Measurements from ENCODE around the gene BCR.

BCR gene

DNA sequence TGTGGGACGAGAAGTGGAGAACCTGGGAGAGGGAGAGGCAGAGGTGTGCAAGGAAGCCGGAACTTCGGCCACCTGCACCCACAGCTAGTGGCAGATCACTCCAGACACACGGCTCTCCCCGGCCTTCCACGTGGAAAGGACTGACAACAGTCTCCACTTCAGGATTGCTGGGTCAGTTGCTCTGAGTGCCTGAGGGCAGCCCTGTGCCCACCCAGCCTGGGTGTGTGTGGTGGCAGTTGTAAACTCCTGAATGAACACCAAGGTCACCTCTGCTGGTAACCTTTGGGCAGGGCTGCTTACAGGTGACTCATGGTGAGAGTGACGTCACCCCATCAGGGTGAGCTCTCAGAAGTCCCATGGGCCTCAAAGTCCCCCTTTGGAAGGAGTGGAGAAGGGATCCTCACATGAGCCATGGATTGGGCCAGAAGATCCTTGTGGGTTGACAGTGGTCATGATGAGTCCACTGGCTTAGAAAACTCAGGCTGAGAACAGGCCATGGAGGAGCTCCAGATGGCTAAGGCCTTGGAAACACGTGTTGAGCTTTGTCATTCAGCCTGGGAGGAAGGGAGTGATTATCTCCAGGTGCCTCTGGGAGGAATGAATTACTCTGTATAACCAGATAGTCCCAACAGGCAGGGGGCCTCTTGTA lies 71.3 kb downstream of the BCR start:
- H3K4me1 ChIP-seq (ENCODE audit: control insufficient read depth, insufficient read depth, low read length), result peaks cover 42% of the 10 kb centered on the region

DNA sequence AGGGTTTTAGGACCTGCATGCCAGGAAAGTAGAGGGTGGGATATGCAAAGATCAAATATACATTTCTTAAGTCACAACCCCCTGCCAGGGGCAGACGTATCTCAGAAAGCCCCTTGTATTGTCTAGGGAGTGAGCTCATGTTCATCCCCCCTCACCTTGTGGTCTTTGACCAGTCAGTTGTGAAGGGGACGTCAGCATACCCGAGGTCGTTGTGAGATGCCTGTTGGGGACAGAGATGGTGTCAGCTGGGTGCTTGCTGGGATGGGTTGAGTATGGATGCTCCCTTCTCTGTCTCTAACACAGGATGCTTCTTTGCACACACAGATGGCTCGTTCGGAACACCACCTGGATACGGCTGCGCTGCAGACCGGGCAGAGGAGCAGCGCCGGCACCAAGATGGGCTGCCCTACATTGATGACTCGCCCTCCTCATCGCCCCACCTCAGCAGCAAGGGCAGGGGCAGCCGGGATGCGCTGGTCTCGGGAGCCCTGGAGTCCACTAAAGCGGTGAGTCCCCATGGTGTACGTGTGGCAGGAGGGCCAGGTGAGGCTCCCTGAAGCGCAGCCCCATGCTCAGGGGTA lies 73.3 kb downstream of the BCR start:
- Histone ChIP-seq H3K4me3 (ENCODE audit: low read depth, low read length) (no peak overlapping the region), H3K4me1 (ENCODE audit: control insufficient read depth, insufficient read depth, low read length) (peaks cover 30% of the 10 kb centered on the region), H3K27me3 (ENCODE audit: control insufficient read depth, insufficient read depth, low read length) (no peaks in the 10 kb centered on the region), H3K36me3 (ENCODE audit: control insufficient read depth, insufficient read depth, low read length) (peaks cover 41% of the 10 kb centered on the region), H3K27ac (ENCODE audit: low read depth, low read length) (no peak overlapping the region), H3K9me3 (ENCODE audit: control insufficient read depth, insufficient read depth, low read length) (no peaks in the 10 kb centered on the region), H3K9ac (ENCODE audit: low read depth, low read length) (no peak overlapping the region)

More for the DNA sequence above, 71.3 kb downstream of the BCR start:
- Histone ChIP-seq H3K27me3 (ENCODE audit: control insufficient read depth, insufficient read depth, low read length) (no peaks in the 10 kb centered on the region), H3K27ac (ENCODE audit: low read depth, low read length) (no peak overlapping the region), H3K36me3 (ENCODE audit: control insufficient read depth, insufficient read depth, low read length) (peaks cover 28% of the 10 kb centered on the region), H3K9ac (ENCODE audit: low read depth, low read length) (no peak overlapping the region), H3K9me3 (ENCODE audit: control insufficient read depth, insufficient read depth, low read length) (no peaks in the 10 kb centered on the region), H3K4me3 (ENCODE audit: low read depth, low read length) (no peak overlapping the region)

DNA sequence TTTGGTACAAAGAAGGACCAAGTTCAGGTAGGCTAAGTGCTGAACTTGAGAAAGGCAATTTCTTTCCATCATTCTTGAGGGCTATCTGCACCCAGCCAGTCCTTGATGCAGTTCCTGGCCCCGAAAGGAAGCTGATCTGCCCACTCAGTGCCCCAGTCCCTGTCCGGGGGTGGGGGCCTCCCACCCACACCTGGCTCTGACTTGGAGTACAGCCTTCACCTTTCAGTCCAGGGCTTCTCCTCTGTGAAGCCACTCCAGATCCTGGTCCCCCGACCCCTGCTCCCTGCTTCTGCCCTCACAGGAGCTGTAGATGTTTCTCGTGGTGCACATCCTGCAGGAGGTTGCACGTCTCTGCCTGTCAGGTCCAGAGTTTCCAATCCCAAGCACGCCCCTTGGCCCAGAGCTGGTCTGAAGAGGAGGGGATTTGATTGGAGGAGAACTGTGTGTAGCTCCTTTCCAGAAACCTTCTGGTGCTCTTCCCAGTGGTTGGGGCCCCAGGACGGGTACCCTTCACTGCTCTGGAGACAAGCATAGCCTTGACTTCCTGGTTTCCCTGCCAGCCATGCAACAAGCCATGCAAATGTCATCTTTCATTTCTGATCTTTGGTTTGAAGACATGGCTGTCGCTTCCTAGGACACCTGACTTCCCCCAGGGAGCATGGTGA lies 75.3 kb downstream of the BCR start:
- H3K4me3 ChIP-seq (ENCODE audit: low read depth, low read length), result no peak overlapping the region
- H3K27me3 ChIP-seq (ENCODE audit: control insufficient read depth, insufficient read depth, low read length), result no peaks in the 10 kb centered on the region
- no peak overlapping the region for H3K9ac ChIP-seq (ENCODE audit: low read depth, low read length)
- peaks cover 27% of the 10 kb centered on the region for H3K4me1 ChIP-seq (ENCODE audit: control insufficient read depth, insufficient read depth, low read length)
- H3K36me3 ChIP-seq (ENCODE audit: control insufficient read depth, insufficient read depth, low read length), result peaks cover 45% of the 10 kb centered on the region
- H3K9me3 ChIP-seq (ENCODE audit: control insufficient read depth, insufficient read depth, low read length), result no peaks in the 10 kb centered on the region
- H3K27ac ChIP-seq (ENCODE audit: low read depth, low read length), result no peak overlapping the region

DNA sequence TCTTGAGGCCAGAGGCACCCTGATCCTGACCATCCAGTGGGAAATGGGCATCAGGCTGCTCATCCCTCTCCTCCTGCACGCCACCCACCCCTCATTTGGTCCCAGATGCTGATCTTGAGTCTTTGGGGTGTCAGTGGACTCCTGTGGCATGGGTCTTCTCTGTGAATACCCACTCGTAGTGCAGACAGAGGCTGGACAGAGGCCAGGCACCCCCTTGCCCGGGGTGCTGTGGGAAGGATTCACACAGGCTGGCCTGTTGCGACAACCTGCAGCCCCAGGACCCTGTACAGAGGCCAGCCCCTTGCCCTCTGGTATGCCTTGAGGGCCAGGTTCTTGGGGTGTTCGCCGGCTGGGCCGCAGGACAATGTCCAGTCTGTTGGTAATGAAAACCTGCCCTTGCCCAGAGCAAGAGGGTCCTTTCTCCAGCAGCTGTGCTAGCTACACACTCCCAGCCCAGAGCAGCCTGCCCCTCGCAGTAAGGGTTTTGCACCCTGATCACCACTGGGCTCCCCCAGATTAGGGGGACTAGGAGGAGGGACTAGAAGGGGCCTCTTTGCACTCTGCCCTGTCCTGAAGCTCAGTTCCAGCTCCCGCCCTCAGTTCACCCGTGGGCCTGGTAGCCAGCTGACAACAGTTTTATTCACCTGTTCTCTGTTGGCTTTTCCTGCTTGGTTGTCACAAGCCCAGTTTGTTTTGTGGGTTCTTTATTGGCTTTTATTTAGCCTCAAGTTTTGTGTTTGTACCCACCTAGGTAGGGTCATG lies 76.0 kb downstream of the BCR start:
- Histone ChIP-seq H3K36me3 (ENCODE audit: control insufficient read depth, insufficient read depth, low read length) (peaks cover 52% of the 10 kb centered on the region), H3K4me3 (ENCODE audit: low read depth, low read length) (no peak overlapping the region), H3K27me3 (ENCODE audit: control insufficient read depth, insufficient read depth, low read length) (no peaks in the 10 kb centered on the region), H3K9me3 (ENCODE audit: control insufficient read depth, insufficient read depth, low read length) (no peaks in the 10 kb centered on the region), H3K9ac (ENCODE audit: low read depth, low read length) (no peak overlapping the region), H3K27ac (ENCODE audit: low read depth, low read length) (no peak overlapping the region), H3K4me1 (ENCODE audit: control insufficient read depth, insufficient read depth, low read length) (peaks cover 23% of the 10 kb centered on the region)

DNA sequence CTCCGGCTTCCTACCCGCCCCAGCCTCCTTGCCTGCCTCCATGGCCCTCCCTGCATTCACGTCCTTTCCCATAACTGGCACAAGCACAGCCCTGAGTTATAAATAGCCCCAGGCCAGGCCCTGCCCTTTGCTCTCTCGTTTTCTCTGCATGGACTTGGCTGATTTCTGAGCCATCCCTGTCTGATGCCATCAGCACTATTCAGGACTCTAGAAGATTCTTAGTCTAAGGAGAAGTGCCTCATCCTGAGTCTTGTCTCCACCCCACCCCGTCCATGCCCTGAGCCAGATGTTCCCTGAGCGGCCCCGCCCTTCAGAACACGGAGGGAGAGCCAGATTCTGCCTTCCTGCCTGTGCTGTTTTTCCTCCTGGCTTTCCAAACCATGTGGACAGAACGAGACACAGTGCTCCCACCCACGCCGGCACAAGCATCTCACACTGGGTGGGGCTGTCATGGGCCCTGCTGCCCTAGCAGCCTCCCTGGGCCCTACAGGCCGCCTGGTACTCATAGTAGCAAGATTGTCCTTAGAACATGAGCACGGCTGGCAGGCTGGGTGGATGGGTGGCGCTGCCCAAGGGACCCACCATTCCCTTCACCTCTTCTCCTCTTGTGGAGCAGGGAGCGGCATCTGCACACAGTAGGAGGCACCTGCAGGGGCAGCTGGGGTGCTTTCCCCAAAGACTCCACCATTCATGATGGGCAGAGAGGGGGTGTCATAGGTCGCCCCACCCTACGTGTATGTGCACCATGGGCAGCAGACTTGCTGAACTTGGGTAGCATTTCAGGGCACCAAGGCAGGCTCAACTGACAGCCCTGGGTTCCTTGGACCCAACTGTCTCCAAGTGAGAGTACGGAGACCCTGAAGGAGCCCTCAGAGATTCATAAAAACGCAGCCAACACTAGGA lies 76.9 kb downstream of the BCR start:
- Histone ChIP-seq H3K4me1 (ENCODE audit: control insufficient read depth, insufficient read depth, low read length) (peaks cover 15% of the 10 kb centered on the region), H3K4me3 (ENCODE audit: low read depth, low read length) (no peak overlapping the region), H3K36me3 (ENCODE audit: control insufficient read depth, insufficient read depth, low read length) (peaks cover 61% of the 10 kb centered on the region), H3K27ac (ENCODE audit: low read depth, low read length) (no peak overlapping the region), H3K9ac (ENCODE audit: low read depth, low read length) (no peak overlapping the region), H3K27me3 (ENCODE audit: control insufficient read depth, insufficient read depth, low read length) (no peaks in the 10 kb centered on the region), H3K9me3 (ENCODE audit: control insufficient read depth, insufficient read depth, low read length) (no peaks in the 10 kb centered on the region)

DNA sequence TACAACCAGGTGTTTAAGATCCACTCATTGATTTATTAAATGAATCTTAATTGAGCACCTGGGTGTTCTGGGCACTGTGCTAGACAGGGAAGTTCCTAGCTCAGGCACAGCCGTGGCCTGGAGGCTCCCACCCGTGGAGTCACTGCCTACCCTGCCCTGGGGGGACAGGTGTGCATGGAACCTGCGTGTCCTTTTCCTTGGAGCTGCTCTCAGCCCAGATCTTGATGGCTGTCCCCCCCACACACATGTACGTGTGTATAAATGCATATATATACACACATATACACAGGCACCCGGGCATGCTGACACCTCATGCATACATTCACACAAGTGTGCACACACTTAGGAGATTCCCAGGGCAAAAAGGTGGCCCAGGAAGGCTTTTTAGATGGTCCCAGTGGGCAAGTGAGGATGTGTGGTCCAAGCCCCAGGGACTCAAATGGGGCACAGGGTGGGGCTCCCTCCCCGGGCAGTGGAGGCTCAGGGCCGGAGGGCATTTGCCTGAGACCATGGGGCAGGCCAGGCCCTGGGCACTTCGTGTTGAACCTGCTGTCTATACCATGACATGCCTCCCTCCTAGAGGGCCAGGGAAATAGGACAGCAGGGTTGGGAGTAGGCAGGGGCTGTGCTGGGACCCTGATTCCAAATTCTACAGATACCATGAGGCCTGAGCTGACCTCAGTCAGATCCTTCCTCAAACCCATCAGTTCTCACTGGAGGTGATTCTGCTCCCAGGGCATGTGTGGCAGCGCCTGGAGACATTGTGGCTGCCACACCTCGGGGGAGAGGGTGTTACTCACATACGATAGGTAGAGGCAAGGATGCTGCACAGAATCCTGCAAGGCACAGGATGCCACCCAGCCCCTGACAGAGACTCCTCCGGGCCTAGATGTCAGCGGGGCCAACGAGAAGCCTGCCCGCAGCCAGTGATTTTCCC lies 77.8 kb downstream of the BCR start:
- no peaks in the 10 kb centered on the region for H3K9me3 ChIP-seq (ENCODE audit: control insufficient read depth, insufficient read depth, low read length)
- peaks cover 62% of the 10 kb centered on the region for H3K36me3 ChIP-seq (ENCODE audit: control insufficient read depth, insufficient read depth, low read length)
- no peaks in the 10 kb centered on the region for H3K27me3 ChIP-seq (ENCODE audit: control insufficient read depth, insufficient read depth, low read length)
- H3K9ac ChIP-seq (ENCODE audit: low read depth, low read length), result no peak overlapping the region
- no peak overlapping the region for H3K4me3 ChIP-seq (ENCODE audit: low read depth, low read length)
- H3K27ac ChIP-seq (ENCODE audit: low read depth, low read length), result no peak overlapping the region
- H3K4me1 ChIP-seq (ENCODE audit: control insufficient read depth, insufficient read depth, low read length), result peaks cover 14% of the 10 kb centered on the region

DNA sequence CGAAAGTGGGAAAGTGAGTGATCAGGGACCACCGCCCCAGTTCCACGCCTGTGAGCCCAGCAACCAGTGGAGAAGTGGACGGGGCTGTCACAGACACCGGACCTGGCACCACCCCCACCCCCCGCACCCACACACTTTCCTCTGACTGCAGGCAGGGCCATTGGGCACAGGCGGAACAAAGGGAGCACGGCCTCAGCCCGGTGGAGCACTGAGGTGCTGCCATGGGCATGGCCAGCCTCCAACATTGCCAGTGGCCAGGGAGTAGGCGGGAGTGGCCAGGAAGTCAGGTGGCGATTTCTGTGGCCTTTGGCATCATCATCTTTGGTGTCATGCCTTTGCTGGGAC lies 78.5 kb downstream of the BCR start:
- Histone ChIP-seq H3K36me3 (ENCODE audit: control insufficient read depth, insufficient read depth, low read length) (peaks cover 64% of the 10 kb centered on the region), H3K4me3 (ENCODE audit: low read depth, low read length) (no peak overlapping the region), H3K27ac (ENCODE audit: low read depth, low read length) (no peak overlapping the region), H3K9ac (ENCODE audit: low read depth, low read length) (no peak overlapping the region), H3K9me3 (ENCODE audit: control insufficient read depth, insufficient read depth, low read length) (no peaks in the 10 kb centered on the region), H3K4me1 (ENCODE audit: control insufficient read depth, insufficient read depth, low read length) (peaks cover 10% of the 10 kb centered on the region), H3K27me3 (ENCODE audit: control insufficient read depth, insufficient read depth, low read length) (no peaks in the 10 kb centered on the region)

DNA sequence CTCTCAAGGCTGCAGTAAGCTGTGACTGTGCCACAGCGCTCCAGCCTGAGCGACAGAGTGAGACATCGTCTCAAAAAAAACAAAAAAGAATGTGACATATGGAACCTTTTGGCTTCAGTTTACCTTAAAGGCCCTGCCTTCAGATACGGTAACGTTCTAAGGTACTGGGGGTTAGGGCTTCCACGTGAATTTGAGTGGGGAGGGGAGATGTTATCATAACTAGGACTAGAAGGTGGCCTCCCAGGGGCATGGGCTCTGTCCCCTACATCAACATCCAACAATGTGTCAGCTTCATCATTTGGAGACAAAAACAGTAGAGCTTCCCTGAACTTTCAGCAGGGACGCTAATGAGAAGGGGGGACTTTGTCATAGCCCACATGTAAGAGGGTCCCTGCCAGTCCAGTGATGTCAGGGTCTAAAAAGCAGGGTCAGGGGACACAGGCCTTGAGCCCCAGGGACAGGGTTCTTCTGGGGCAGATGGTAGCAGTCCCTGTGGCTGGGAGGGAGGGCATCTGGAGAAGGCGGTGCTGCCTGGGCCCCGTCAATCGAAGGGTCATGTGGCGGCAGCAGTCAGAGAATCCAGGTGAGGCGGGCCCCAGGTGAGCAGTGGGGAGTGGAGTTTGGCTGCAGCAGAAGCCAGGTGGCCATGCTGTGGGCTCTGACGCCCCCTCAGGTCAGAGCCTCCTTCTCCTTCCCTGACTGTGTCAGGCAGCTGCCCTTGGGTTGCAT lies 79.8 kb downstream of the BCR start:
- Histone ChIP-seq H3K27ac (ENCODE audit: low read depth, low read length) (no peak overlapping the region), H3K27me3 (ENCODE audit: control insufficient read depth, insufficient read depth, low read length) (no peaks in the 10 kb centered on the region), H3K4me1 (ENCODE audit: control insufficient read depth, insufficient read depth, low read length) (peaks cover 10% of the 10 kb centered on the region), H3K4me3 (ENCODE audit: low read depth, low read length) (no peak overlapping the region), H3K9ac (ENCODE audit: low read depth, low read length) (no peak overlapping the region), H3K36me3 (ENCODE audit: control insufficient read depth, insufficient read depth, low read length) (peaks cover 64% of the 10 kb centered on the region), H3K9me3 (ENCODE audit: control insufficient read depth, insufficient read depth, low read length) (no peaks in the 10 kb centered on the region)

DNA sequence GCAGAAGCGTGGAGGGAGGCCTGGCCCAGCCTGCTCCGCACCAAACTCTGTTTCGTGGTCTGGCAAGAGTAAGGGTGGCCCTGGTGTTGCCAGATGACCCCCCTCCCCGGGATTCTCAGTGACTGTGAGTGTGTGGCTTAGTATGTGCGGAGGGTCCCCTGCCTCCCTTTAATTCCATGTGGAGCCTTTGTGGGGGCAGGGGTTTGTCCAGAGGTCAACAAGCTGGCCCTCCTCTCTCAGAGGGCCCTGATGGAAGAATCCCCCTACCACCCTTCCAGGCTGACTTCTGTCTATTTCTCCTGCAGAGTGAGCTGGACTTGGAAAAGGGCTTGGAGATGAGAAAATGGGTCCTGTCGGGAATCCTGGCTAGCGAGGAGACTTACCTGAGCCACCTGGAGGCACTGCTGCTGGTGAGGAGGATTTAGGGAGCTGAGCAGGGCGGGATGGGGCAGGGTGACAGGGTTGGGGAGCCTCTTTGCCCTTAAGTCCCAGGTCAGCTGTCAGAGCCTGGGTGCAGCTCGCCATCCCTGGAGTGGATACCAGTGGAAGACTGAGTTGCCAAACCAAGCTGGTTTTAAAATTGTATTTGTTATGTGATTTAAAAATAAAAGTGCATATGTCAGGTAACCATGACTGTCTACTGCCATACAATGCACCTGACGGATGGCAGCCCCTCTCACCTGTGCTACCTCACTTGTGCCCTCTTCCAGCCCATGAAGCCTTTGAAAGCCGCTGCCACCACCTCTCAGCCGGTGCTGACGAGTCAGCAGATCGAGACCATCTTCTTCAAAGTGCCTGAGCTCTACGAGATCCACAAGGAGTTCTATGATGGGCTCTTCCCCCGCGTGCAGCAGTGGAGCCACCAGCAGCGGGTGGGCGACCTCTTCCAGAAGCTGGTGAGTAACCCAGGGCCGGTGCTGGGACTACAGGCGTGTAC lies 80.6 kb downstream of the BCR start:
- Histone ChIP-seq H3K36me3 (ENCODE audit: control insufficient read depth, insufficient read depth, low read length) (peaks cover 64% of the 10 kb centered on the region), H3K4me1 (ENCODE audit: control insufficient read depth, insufficient read depth, low read length) (peaks cover 10% of the 10 kb centered on the region), H3K4me3 (ENCODE audit: low read depth, low read length) (no peak overlapping the region), H3K27me3 (ENCODE audit: control insufficient read depth, insufficient read depth, low read length) (no peaks in the 10 kb centered on the region), H3K9me3 (ENCODE audit: control insufficient read depth, insufficient read depth, low read length) (no peaks in the 10 kb centered on the region), H3K9ac (ENCODE audit: low read depth, low read length) (no peak overlapping the region), H3K27ac (ENCODE audit: low read depth, low read length) (no peak overlapping the region)
